NCI-H2029 (cell line): ENCODE data around the gene STX3.
"Not testable (repeated sequence)": the region's sequence is repeated elsewhere in the genome, so short reads cannot be mapped to it uniquely, and the experiment has no call there.

ENCODE experiments used
- DNase-seq: peaks from one replicate; lab custom pipeline; 2025; lab: John Stamatoyannopoulos, UW

Gene STX3

DNA sequence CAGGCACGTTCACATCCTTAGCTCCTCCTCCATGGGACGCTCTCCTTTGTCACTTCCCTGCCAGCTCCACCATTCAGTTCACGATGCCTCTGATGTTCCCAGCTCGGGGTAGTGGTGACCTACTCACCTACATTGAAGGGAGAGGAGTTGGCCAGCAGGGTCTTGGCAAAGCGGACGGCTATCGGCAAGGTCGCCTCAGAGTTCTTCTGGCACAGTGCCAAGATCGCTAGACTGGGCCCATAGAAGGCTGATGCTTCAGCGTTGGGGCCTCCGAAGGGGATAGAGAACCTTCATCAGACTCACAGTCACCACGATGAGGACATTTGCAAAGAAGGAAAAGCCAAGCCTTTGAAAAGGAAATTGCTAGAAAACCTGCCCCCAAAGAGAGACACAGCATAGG is 87.1 kb downstream of the STX3 start:
- DNase-seq: no peak

DNA sequence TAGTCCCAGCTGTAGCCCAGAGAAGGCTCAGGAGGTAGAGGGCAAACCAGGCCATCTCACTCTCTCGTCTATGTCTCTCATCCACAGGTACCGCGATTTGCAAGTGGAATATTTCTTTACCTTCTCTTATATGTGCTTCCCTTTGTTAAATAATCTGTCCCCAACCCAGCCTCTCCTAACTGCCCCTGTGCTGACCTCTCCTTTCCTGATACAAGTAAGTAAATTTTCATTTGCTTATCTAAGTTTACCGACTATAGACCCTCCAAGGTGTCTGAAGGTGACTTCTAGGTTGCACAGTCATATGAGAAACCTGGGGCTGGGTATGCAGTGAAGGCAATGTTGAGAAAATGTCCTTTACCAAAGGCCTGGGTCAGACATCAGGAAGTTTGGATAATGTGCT is 90.2 kb downstream of the STX3 start, which contains the start of gene CBLIF:
Gene CBLIF (minus strand): TSS at position 101 of the 400 bp plus-strand sequence. CDS start 46 bp downstream, at position 55.
- no peak for DNase-seq

- DNase-seq: no peak
Measured at GRCh38 chr11:59846556-59846955, 91.4 kb downstream of the STX3 start.

- DNase-seq: no peak
Measured at GRCh38 chr11:59847626-59848025, 92.5 kb downstream of the STX3 start.

GRCh38 chr11:59848439-59848838 is 93.3 kb downstream of the STX3 start:
- not testable (repeated sequence) for DNase-seq

GRCh38 chr11:59849129-59849528 is 94.0 kb downstream of the STX3 start:
- no peak for DNase-seq

GRCh38 chr11:59849551-59849950 is 94.4 kb downstream of the STX3 start:
- not testable (repeated sequence) for DNase-seq

DNA sequence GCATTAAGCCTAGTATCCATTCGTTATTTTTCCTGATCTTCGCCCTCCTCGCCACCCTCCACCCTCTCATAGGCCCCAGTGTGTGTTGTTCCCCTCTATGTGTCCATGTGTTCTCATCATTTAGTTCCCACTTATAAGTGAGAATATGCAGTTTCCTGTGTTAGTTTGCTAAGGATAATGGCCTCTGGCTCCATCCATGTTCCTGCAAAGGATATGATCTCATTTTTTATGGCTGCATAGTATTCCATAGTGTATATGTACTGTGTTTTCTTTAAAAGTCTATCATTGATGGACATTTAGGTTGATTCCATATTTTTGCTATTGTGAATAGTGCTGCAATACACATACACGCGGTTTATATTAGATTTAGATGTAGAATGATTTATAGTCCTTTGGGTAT is 96.2 kb downstream of the STX3 start:
- not testable (repeated sequence) for DNase-seq

GRCh38 chr11:59854871-59855270 is 99.7 kb downstream of the STX3 start:
- no peak for DNase-seq
